Thyroid gland (tissue), 4 donors: ENCODE data around the gene EPN1. TPM values are rescaled to one million over a fixed set of nuclear protein-coding genes. Genes with fewer than 3 reads are reported as not detected.

Source experiments
- DNase-seq, 2 donors: peaks; one replicate each; pipeline ENCODE4 v3.0.0-alpha.2; 2019
- H3K27ac ChIP-seq, 3 donors: fragments of 200-600 bp; sonication (generic); 1 replicate in 2 of 3; 2 replicates in 1 of 3; pipeline ENCODE4 v1.5.1; 2016 to 2019; ENCODE audit warnings: mild to moderate bottlenecking in 1 of 3, moderate library complexity in 1 of 3
- H3K27me3 ChIP-seq: fragments of 200-600 bp; sonication (generic); one replicate; pipeline ENCODE4 v1.5.1; 2019
- H3K36me3 ChIP-seq, 2 donors: fragments of 200-600 bp; sonication (generic); one replicate each; pipeline ENCODE4 v1.5.1; 2016 to 2019
- H3K4me1 ChIP-seq, 2 donors: fragments of 200-600 bp; sonication (generic); one replicate each; pipeline ENCODE4 v1.5.1; 2017 to 2019
- H3K4me3 ChIP-seq, 3 donors: fragments of 200-600 bp; sonication (generic); replicated peaks in 1 of 3; 1 replicate in 2 of 3; 2 replicates in 1 of 3; pipeline ENCODE4 v1.5.1; 2016; ENCODE audit warnings: mild to moderate bottlenecking in 1 of 3
- H3K9me3 ChIP-seq: fragments of 200-600 bp; sonication (generic); one replicate; pipeline ENCODE4 v1.5.1; 2017
- CTCF ChIP-seq, 6 experiments: fragments of 200-600 bp in 3 of 6; fragments of 450-650 bp in 3 of 6; sonication (generic) in 3 of 6; IDR thresholded peaks; one replicate each; pipeline ENCODE4 v1.5.1; 2016 to 2019; ENCODE audit warnings: antibody characterized with exemption in 6 of 6, mild to moderate bottlenecking in 2 of 6, inconsistent platforms in 1 of 6, moderate library complexity in 1 of 6
- POLR2A ChIP-seq, 2 donors: fragments of 450-650 bp; IDR thresholded peaks; one replicate each; pipeline ENCODE4 v1.6.1; 2017; ENCODE audit warnings: antibody characterized with exemption in 2 of 2, mild to moderate bottlenecking in 2 of 2, moderate library complexity in 1 of 2
- WGBS, 2 donors: methylation state at CpG; one replicate each; pipeline ENCODE4 v1.1.5; 2017; 5-methylcytosine and 5-hydroxymethylcytosine counted together
- intact Hi-C: fragments of 100-400 bp; cut with DNase I; formaldehyde crosslinking; loops from one replicate; pipeline ENCODE4 v1.15.1; 2023
- total RNA-seq, 4 donors: library from RNA; depleted of rRNA; stranded (reverse); fragments of >200 nt; gene quantifications; one replicate each; pipeline ENCODE4 v1.2.3, GENCODE V29; 2016

The EPN1 gene
- total RNA-seq, 4 donors from 2014 or later: 34.8 to 102 (median 72.2) TPM

GRCh38 chr19:55702131-55702627 lies 27.2 kb downstream of the EPN1 start:
- WGBS, 2 donors: 87 to 88% methylated on average over 13 of the region's 13 CpGs
- DNase-seq: no peak
- intact Hi-C loops: no loop called here

GRCh38 chr19:55703790-55704215 lies 28.8 kb downstream of the EPN1 start:
- Histone ChIP-seq H3K36me3 (peaks cover 4 to 6% of the 10 kb centered on the region in 2 donors), H3K27ac (no peak overlapping the region), H3K27me3 (no peaks in the 10 kb centered on the region), H3K4me3 (no peak overlapping the region), H3K9me3 (no peaks in the 10 kb centered on the region), H3K4me1 (no peaks in the 10 kb centered on the region)
- peak; percentile 42 to 44 for DNase-seq
- TF ChIP-seq CTCF (IDR thresholded peaks at IDR 0.05) (peak; percentile 39 to 81 (median 51)), POLR2A (IDR thresholded peaks at IDR 0.05) (no peak)
- intact Hi-C loops: no loop called here
- WGBS, 2 donors: 50 to 51% methylated on average over 37 to 38 of the region's 38 CpGs

More at GRCh38 chr19:55702131-55702627, 27.2 kb downstream of the EPN1 start:
- Histone ChIP-seq H3K27me3 (no peaks in the 10 kb centered on the region), H3K4me3 (no peak overlapping the region), H3K9me3 (no peaks in the 10 kb centered on the region), H3K4me1 (no peaks in the 10 kb centered on the region), H3K36me3 (peaks cover 9 to 11% of the 10 kb centered on the region in 2 donors), H3K27ac (no peak overlapping the region)
- TF ChIP-seq POLR2A (IDR thresholded peaks at IDR 0.05) (no peak), CTCF (IDR thresholded peaks at IDR 0.05) (no peak)

- 92 to 98% methylated on average over 15 of the region's 15 CpGs for WGBS, 2 donors
- TF ChIP-seq POLR2A (IDR thresholded peaks at IDR 0.05) (no peak), CTCF (IDR thresholded peaks at IDR 0.05) (no peak)
- H3K4me1 ChIP-seq: no peaks in the 10 kb centered on the region
- H3K4me3 ChIP-seq: no peak overlapping the region
- DNase-seq: no peak
- H3K9me3 ChIP-seq: no peaks in the 10 kb centered on the region
- intact Hi-C loops: no loop called here
- no peak overlapping the region for H3K27ac ChIP-seq
- H3K36me3 ChIP-seq: peaks cover 4 to 6% of the 10 kb centered on the region in 2 donors
- H3K27me3 ChIP-seq: no peaks in the 10 kb centered on the region
Observed at GRCh38 chr19:55704494-55705245, 29.6 kb downstream of the EPN1 start.

GRCh38 chr19:55705972-55706371 lies 30.9 kb downstream of the EPN1 start:
- Histone ChIP-seq H3K9me3 (no peaks in the 10 kb centered on the region), H3K4me3 (no peak overlapping the region), H3K4me1 (no peaks in the 10 kb centered on the region), H3K27ac (no peak overlapping the region), H3K27me3 (no peaks in the 10 kb centered on the region), H3K36me3 (peaks cover 0 to under 1% of the 10 kb centered on the region in 2 donors)
- intact Hi-C loops: no loop called here
- WGBS, 2 donors: 86 to 90% methylated on average over 3 of the region's 3 CpGs
- TF ChIP-seq CTCF (IDR thresholded peaks at IDR 0.05) (no peak), POLR2A (IDR thresholded peaks at IDR 0.05) (no peak)
- DNase-seq: no peak

GRCh38 chr19:55711719-55712118 lies 36.7 kb downstream of the EPN1 start:
- 59% methylated on average over 18 of the region's 18 CpGs; no CpG with 5 or more reads in 1 of the 2 donors for WGBS, 2 donors
- Histone ChIP-seq H3K4me3 (no peak overlapping the region), H3K27ac (no peak overlapping the region), H3K9me3 (no peaks in the 10 kb centered on the region), H3K4me1 (no peaks in the 10 kb centered on the region), H3K27me3 (no peaks in the 10 kb centered on the region), H3K36me3 (no peaks in the 10 kb centered on the region)
- no peak for TF ChIP-seq CTCF (IDR thresholded peaks at IDR 0.05)
- no peak for TF ChIP-seq POLR2A (IDR thresholded peaks at IDR 0.05)
- no peak for DNase-seq
- intact Hi-C loops: no loop called here
